Measurements from ENCODE around the gene ZBTB42.

The ZBTB42 gene

GRCh38 chr14:104800015-104800770 is 708 bp upstream of the ZBTB42 start:
- Histone ChIP-seq H3K4me1 (peaks cover 11% of the 10 kb centered on the region), H3K9ac (no peak overlapping the region)

DNA sequence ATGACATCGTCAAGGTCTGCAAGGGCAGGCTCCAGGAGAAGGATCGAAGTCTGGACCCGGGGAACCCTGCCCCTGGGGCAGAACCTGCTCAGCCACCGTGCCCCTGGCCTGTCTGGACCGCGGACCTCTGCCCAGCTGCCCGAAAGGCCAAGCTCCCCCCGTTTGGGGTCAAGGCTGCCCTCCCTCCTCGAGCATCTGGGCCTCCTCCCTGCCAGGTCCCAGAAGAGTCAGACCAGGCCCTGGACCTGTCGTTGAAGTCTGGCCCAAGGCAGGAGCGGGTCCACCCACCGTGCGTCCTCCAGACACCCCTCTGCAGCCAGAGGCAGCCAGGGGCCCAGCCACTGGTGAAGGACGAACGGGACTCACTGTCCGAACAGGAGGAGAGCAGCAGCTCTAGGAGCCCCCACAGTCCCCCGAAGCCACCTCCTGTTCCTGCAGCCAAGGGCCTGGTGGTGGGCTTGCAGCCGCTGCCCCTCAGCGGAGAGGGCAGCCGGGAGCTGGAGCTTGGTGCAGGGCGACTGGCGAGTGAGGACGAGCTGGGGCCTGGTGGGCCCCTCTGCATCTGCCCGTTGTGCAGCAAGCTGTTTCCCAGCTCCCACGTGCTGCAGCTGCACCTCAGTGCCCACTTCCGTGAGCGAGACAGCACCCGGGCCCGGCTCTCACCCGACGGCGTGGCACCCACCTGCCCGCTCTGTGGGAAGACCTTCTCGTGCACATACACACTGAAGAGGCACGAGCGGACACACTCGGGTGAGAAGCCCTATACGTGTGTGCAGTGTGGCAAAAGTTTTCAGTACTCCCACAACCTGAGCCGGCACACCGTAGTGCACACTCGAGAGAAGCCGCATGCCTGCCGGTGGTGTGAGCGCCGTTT is 856 bp downstream of the ZBTB42 start:
- no peaks in the 10 kb centered on the region for H3K27me3 ChIP-seq (ENCODE audit: control insufficient read depth, insufficient read depth, low read length)
- no peaks in the 10 kb centered on the region for H3K9me3 ChIP-seq (ENCODE audit: control insufficient read depth, low read length)
- H2AFZ ChIP-seq, result peak overlapping the region; percentile 97
- H3K79me2 ChIP-seq, result no peaks in the 10 kb centered on the region
- H3K4me3 ChIP-seq (ENCODE audit: low read depth, low read length), result peak overlapping the region; percentile 63
- H3K4me2 ChIP-seq (ENCODE audit: low read length), result peak overlapping the region; percentile 84
- H3K4me1 ChIP-seq, result peaks cover 8% of the 10 kb centered on the region
- TF ChIP-seq, protein P1, sequence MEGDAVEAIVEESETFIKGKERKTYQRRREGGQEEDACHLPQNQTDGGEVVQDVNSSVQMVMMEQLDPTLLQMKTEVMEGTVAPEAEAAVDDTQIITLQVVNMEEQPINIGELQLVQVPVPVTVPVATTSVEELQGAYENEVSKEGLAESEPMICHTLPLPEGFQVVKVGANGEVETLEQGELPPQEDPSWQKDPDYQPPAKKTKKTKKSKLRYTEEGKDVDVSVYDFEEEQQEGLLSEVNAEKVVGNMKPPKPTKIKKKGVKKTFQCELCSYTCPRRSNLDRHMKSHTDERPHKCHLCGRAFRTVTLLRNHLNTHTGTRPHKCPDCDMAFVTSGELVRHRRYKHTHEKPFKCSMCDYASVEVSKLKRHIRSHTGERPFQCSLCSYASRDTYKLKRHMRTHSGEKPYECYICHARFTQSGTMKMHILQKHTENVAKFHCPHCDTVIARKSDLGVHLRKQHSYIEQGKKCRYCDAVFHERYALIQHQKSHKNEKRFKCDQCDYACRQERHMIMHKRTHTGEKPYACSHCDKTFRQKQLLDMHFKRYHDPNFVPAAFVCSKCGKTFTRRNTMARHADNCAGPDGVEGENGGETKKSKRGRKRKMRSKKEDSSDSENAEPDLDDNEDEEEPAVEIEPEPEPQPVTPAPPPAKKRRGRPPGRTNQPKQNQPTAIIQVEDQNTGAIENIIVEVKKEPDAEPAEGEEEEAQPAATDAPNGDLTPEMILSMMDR (IDR thresholded peaks at IDR 0.05), result no peak
- H3K9ac ChIP-seq, result no peak overlapping the region
- no peaks in the 10 kb centered on the region for H3K36me3 ChIP-seq (ENCODE audit: control insufficient read depth, insufficient read depth, low read length)
- H3K27ac ChIP-seq, result no peak overlapping the region

More at GRCh38 chr14:104800015-104800770, 708 bp upstream of the ZBTB42 start:
- H3K4me3 ChIP-seq (ENCODE audit: low read depth, low read length), result peak overlapping the region; percentile 52
- no peaks in the 10 kb centered on the region for H3K27me3 ChIP-seq (ENCODE audit: control insufficient read depth, insufficient read depth, low read length)
- H3K27ac ChIP-seq, result peak overlapping the region; percentile 82
- no peaks in the 10 kb centered on the region for H3K79me2 ChIP-seq
- no peaks in the 10 kb centered on the region for H3K36me3 ChIP-seq (ENCODE audit: control insufficient read depth, insufficient read depth, low read length)
- peak overlapping the region; percentile 78 for H2AFZ ChIP-seq
- TF ChIP-seq, protein P1 (IDR thresholded peaks at IDR 0.05), result peak; percentile 26
- peak overlapping the region; percentile 64 for H3K4me2 ChIP-seq (ENCODE audit: low read length)
- no peaks in the 10 kb centered on the region for H3K9me3 ChIP-seq (ENCODE audit: control insufficient read depth, low read length)

DNA sequence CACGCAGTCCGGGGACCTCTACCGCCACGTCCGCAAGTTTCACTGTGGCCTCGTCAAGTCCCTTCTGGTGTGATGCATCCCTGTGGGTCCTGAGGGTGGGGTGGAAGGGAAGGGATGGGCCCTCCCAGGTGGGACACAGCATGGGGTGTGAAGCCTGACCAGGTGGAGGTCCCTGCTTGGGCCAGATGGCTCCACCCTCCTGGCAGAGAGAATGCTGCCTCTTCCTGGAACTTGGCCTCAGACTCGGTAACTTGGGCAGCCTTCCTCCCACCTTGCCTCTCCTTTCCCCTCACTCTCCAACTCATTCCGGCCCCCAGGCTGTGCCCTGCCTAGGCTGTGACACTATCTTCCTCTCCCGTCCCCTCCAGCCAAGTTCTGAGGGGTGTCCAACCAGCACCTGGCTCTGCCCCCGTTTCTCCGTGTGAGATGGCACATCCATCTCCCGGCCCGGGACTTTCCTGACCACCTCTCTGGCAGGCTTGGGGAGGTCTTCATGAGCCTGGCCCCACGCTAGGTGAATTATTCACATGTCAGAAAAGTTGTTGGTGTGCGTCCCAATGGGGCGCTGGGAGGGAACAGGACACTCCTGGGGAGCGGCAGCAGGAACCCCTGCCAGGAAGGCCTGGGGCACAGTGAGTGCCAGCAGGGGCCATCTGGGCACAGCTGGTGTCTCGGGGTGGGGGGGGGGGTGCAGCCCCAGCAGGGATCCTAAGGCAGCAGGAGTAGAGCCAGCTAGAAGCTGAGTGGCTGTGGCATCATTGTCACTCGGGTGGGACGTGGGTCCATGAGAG is 1.7 kb downstream of the ZBTB42 start:
- H3K4me3 ChIP-seq (ENCODE audit: low read depth, low read length), result no peak overlapping the region
- no peaks in the 10 kb centered on the region for H3K79me2 ChIP-seq
- no peaks in the 10 kb centered on the region for H3K9me3 ChIP-seq (ENCODE audit: control insufficient read depth, low read length)
- H3K4me1 ChIP-seq, result peaks cover 5% of the 10 kb centered on the region
- H3K27ac ChIP-seq, result no peak overlapping the region
- no peaks in the 10 kb centered on the region for H3K36me3 ChIP-seq (ENCODE audit: control insufficient read depth, insufficient read depth, low read length)
- TF ChIP-seq, protein P1 (IDR thresholded peaks at IDR 0.05), result no peak
- no peaks in the 10 kb centered on the region for H3K27me3 ChIP-seq (ENCODE audit: control insufficient read depth, insufficient read depth, low read length)
- no peak overlapping the region for H3K4me2 ChIP-seq (ENCODE audit: low read length)
- H2AFZ ChIP-seq, result no peak overlapping the region
- H3K9ac ChIP-seq, result no peak overlapping the region

GRCh38 chr14:104803280-104803911 is 2.5 kb downstream of the ZBTB42 start:
- H3K9ac ChIP-seq, result no peak overlapping the region
- no peak overlapping the region for H2AFZ ChIP-seq
- no peak overlapping the region for H3K4me2 ChIP-seq (ENCODE audit: low read length)
- no peaks in the 10 kb centered on the region for H3K79me2 ChIP-seq
- no peaks in the 10 kb centered on the region for H3K36me3 ChIP-seq (ENCODE audit: control insufficient read depth, insufficient read depth, low read length)
- H3K9me3 ChIP-seq (ENCODE audit: control insufficient read depth, low read length), result no peaks in the 10 kb centered on the region
- no peak overlapping the region for H3K27ac ChIP-seq
- H3K27me3 ChIP-seq (ENCODE audit: control insufficient read depth, insufficient read depth, low read length), result no peaks in the 10 kb centered on the region
- H3K4me3 ChIP-seq (ENCODE audit: low read depth, low read length), result no peak overlapping the region
- TF ChIP-seq, protein P1 (IDR thresholded peaks at IDR 0.05), result no peak
- peaks cover 5% of the 10 kb centered on the region for H3K4me1 ChIP-seq

Measured in parathyroid adenoma (tissue), 2 donors.